HEK293 (cell line): Measurements from ENCODE around the gene ASF1B.

Experiments used
- EGR2 ChIP-seq: fragments of 450-650 bp; formaldehyde crosslinking; IDR thresholded peaks from 2 replicates; pipeline ENCODE4 v1.5.1; 2016; ENCODE audit warnings: low read depth, missing biosample characterization, missing genetic modification characterization
- GLIS1 ChIP-seq: fragments of 450-650 bp; formaldehyde crosslinking; IDR thresholded peaks from 2 replicates; pipeline ENCODE4 v1.5.1; 2016; ENCODE audit warnings: missing biosample characterization, missing genetic modification characterization
- GLIS2 ChIP-seq: fragments of 450-650 bp; formaldehyde crosslinking; IDR thresholded peaks from 2 replicates; pipeline ENCODE4 v1.5.1; 2016; ENCODE audit warnings: missing biosample characterization, missing genetic modification characterization
- HIC1 ChIP-seq: fragments of 450-650 bp; formaldehyde crosslinking; IDR thresholded peaks from 2 replicates; pipeline ENCODE4 v1.5.1; 2016; ENCODE audit warnings: missing biosample characterization, missing genetic modification characterization
- HOXC10 ChIP-seq: sonication (generic); formaldehyde crosslinking; IDR thresholded peaks from 2 replicates; pipeline ENCODE4 v1.8.1; 2023; ENCODE audit warnings: mild to moderate bottlenecking, missing genetic modification reagents
- IKZF3 ChIP-seq: fragments of 450-650 bp; IDR thresholded peaks from 2 replicates; pipeline ENCODE4 v1.5.0; 2018; ENCODE audit warnings: missing biosample characterization, mild to moderate bottlenecking, missing genetic modification characterization, moderate library complexity
- PRDM4 ChIP-seq: fragments of 450-650 bp; formaldehyde crosslinking; IDR thresholded peaks from 2 replicates; pipeline ENCODE4 v1.5.1; 2017; ENCODE audit warnings: missing biosample characterization, missing genetic modification characterization
- SP7 ChIP-seq: fragments of 450-650 bp; formaldehyde crosslinking; IDR thresholded peaks from 2 replicates; pipeline ENCODE4 v1.5.1; 2016; ENCODE audit warnings: missing biosample characterization, missing genetic modification characterization
- ZNF10 ChIP-seq: fragments of 450-650 bp; formaldehyde crosslinking; IDR thresholded peaks from 2 replicates; pipeline ENCODE4 v1.5.1; 2017; ENCODE audit warnings: missing biosample characterization, missing genetic modification characterization
- ZNF114 ChIP-seq: fragments of 450-650 bp; formaldehyde crosslinking; IDR thresholded peaks from 2 replicates; pipeline ENCODE4 v1.5.0; 2017; ENCODE audit warnings: missing biosample characterization, missing genetic modification characterization
- ZNF211 ChIP-seq: fragments of 450-650 bp; formaldehyde crosslinking; IDR thresholded peaks from 2 replicates; pipeline ENCODE4 v1.5.1; 2016; ENCODE audit warnings: low read depth, missing biosample characterization, missing genetic modification characterization
- ZNF335 ChIP-seq: fragments of 450-650 bp; formaldehyde crosslinking; conservative IDR thresholded peaks from 2 replicates; pipeline ENCODE4 v1.5.1; 2016; ENCODE audit warnings: missing biosample characterization, missing genetic modification characterization
- ZNF341 ChIP-seq: fragments of 450-650 bp; formaldehyde crosslinking; IDR thresholded peaks from 2 replicates; pipeline ENCODE4; 2016; ENCODE audit warnings: low read depth, missing biosample characterization, missing genetic modification characterization
- ZNF37A ChIP-seq: fragments of 450-650 bp; IDR thresholded peaks from 2 replicates; pipeline ENCODE4 v1.5.1; 2018; ENCODE audit warnings: missing biosample characterization, missing genetic modification characterization
- ZNF416 ChIP-seq: fragments of 450-650 bp; formaldehyde crosslinking; IDR thresholded peaks from 2 replicates; pipeline ENCODE4 v1.5.1; 2016; ENCODE audit warnings: missing biosample characterization, missing genetic modification characterization
- ZNF433 ChIP-seq: fragments of 450-650 bp; formaldehyde crosslinking; IDR thresholded peaks from 2 replicates; pipeline ENCODE4 v1.5.1; 2016; ENCODE audit warnings: missing biosample characterization, missing genetic modification characterization, low read depth
- ZNF510 ChIP-seq: fragments of 450-650 bp; formaldehyde crosslinking; IDR thresholded peaks from 2 replicates; pipeline ENCODE4 v1.5.1; 2018; ENCODE audit warnings: mild to moderate bottlenecking, missing genetic modification characterization, missing biosample characterization; ENCODE audit not compliant: insufficient replicate concordance
- ZNF658 ChIP-seq: fragments of 450-650 bp; formaldehyde crosslinking; IDR thresholded peaks from 2 replicates; pipeline ENCODE4; 2016; ENCODE audit warnings: missing biosample characterization, missing genetic modification characterization
- ZNF692 ChIP-seq: fragments of 450-650 bp; formaldehyde crosslinking; IDR thresholded peaks from 2 replicates; pipeline ENCODE4 v1.5.1; 2016; ENCODE audit warnings: missing biosample characterization, missing genetic modification characterization
- ZNF776 ChIP-seq: fragments of 450-650 bp; formaldehyde crosslinking; IDR thresholded peaks from 2 replicates; pipeline ENCODE4 v1.5.0; 2017; ENCODE audit warnings: missing biosample characterization, missing genetic modification characterization, borderline replicate concordance
- ZSCAN5A ChIP-seq: fragments of 450-650 bp; formaldehyde crosslinking; IDR thresholded peaks from 2 replicates; pipeline ENCODE4 v1.5.1; 2016; ENCODE audit warnings: missing biosample characterization, missing genetic modification characterization

The ASF1B gene

GRCh38 chr19:14119644-14120496 lies 16.5 kb downstream of the ASF1B start (continued):
- TF ChIP-seq HOXC10 (CRISPR knock-in tag), result no peak
- peak; percentile 32; the same call in 1 of the 2 replicates for TF ChIP-seq GLIS1 (tag by site-specific recombination)
- no peak for TF ChIP-seq ZNF211
- TF ChIP-seq ZNF510, result no peak
- no peak for TF ChIP-seq HIC1 (tag by site-specific recombination)
- TF ChIP-seq ZNF114 (tag by site-specific recombination), result no peak
- no peak for TF ChIP-seq ZNF658 (tag by site-specific recombination)
- no peak for TF ChIP-seq ZNF692 (tag by site-specific recombination)
- no peak for TF ChIP-seq ZNF10 (tag by site-specific recombination)
- 0 out of 2 replicates have a peak, but pooled peaks have one; percentile 11 for TF ChIP-seq ZNF341 (tag by site-specific recombination)
- TF ChIP-seq SP7 (tag by site-specific recombination), result no peak
- no peak for TF ChIP-seq EGR2 (tag by site-specific recombination)
- no peak for TF ChIP-seq ZSCAN5A (tag by site-specific recombination)
- TF ChIP-seq GLIS2, result peak; percentile 55; the same call in 1 of the 2 replicates
- peak; percentile 67 for TF ChIP-seq IKZF3 (tag by site-specific recombination)
- TF ChIP-seq ZNF416 (tag by site-specific recombination), result no peak
- no peak for TF ChIP-seq ZNF433 (tag by site-specific recombination)
- TF ChIP-seq PRDM4 (tag by site-specific recombination), result no peak
- TF ChIP-seq ZNF776 (tag by site-specific recombination), result no peak
- no peak for TF ChIP-seq ZNF37A
- 0 out of 2 replicates have a peak, but pooled peaks have one; percentile 14 for TF ChIP-seq ZNF335 (tag by site-specific recombination)
- TF ChIP-seq, all 188 proteins: peak for 7
